ENCODE results near the gene SLC9A9.

SLC9A9 gene

DNA sequence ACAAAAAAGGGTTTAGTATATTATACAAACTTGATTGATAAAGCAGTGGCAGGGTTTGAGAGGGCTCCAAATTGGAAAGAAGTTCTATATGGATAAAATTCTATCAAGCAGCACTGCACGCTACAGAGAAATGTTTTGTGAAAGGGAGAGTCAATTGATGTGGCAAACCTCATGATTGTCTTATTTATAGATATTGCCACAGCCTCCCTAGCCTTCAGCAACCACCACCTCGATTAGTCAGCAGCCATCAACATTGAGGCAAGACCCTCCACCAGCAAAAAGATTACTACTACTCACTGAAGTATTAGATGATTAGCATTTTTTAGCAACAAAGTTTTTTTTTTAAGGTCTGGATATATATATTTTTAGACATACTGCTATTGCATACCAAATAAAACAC, 432.0 kb downstream of the SLC9A9 start:
- no peak for DNase-seq (ENCODE audit: low spot score)

GRCh38 chr3:143414571-143415253, 433.6 kb downstream of the SLC9A9 start:
- DNase-seq (ENCODE audit: low spot score), result no peak

DNA sequence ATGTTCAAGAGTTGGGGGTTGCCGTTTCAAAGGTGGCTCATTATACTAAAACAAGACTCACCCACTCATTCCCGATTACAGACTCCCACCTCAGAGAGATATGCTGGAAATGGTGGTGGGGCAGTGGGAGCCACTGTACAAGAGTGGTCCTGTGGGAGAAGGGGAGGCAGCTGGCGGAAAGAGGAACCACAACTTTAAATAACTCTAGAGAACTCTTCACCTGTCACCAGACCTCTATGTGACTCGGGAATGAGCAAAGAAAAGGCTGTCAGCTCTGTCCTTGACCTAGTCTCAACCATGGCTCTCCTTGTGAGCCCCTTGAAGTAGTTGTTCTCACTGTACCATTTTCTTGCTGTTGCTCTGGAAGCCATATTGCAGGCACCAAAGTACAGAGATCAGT, 434.9 kb downstream of the SLC9A9 start:
- no peak for DNase-seq (ENCODE audit: low spot score)

DNA sequence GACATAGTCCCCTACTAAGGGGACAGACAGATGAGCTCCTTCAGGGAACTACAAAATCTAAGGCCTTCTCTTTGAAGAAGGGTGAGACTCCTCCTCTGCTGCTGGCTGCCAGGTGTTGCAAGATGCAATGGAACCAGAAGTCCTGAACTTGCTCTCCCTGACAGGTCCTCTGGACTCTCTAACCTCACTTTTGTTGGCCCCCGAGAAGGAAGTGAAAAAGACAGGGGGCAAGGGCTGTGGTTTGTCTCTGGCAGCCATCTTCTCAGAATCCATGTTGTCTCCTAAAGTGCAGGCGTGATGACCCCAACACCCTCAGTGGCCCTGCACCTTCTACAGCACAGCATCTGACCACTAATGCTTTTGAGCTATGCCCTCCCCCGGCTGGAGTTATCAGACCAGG, 436.2 kb downstream of the SLC9A9 start:
- DNase-seq (ENCODE audit: low spot score), result no peak

DNA sequence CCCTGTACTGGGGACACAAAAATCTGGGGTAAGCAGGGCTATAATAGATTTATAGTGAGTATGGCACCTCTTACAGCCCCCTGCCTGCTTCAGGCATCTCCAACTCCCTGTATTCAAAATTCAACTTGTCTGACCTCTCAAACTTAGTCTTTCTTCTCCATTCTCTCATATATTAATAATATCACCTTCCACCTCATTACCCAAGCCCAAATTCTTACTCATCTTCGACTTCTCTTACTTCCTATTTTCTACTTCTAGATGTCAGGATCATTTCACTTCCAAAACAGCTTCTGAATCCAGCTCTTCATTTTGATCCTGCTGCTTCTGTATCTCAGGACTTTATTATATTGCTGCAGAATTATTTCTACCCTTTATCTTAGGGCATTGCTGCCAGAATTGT, 438.0 kb downstream of the SLC9A9 start:
- no peak for DNase-seq (ENCODE audit: low spot score)

- DNase-seq (ENCODE audit: low spot score), result no peak
Observed at GRCh38 chr3:143408771-143409170, 439.5 kb downstream of the SLC9A9 start.

- no peak for DNase-seq (ENCODE audit: low spot score)
Observed at GRCh38 chr3:143402602-143403001, 445.7 kb downstream of the SLC9A9 start.

DNA sequence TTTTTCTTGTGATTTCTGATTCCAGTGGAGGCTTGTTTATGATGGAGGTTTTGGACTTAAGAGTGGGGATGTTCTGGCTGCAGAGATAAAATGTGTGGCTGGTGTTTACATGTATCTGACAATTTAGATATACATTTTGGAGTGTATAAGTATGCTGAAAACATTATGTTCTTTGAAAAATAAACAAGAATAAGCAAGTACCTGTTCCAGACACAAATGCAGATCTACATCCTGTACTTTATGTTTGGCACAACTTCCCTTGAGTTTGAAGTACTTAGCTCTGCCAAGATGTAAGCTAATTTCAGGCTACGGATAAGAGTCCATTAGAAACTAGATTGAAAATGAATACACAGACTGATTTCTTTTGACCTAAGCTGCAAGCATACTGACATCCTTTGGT, 451.5 kb downstream of the SLC9A9 start:
- DNase-seq (ENCODE audit: low spot score), result no peak

DNA sequence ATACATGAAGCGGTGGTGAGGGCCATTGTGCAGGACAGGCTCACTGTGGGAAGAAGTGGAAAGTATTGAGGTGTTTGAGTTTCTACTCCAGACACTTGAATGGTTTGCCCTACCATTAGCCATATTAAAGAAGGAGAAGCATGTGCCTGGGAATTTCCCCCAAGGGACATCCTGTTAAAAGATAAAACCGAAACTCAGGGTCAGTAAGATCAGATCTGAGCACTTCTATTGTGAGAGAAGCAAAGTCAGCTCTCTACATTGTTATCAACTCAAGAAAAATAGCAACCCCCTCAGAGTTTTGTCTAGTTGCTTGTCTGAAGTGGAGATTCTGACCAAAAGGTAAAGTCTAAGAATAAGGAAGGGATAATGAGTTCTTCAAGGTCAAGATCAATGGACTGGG, 458.9 kb downstream of the SLC9A9 start:
- DNase-seq (ENCODE audit: low spot score), result no peak

- DNase-seq (ENCODE audit: low spot score), result no peak
Observed at GRCh38 chr3:143387425-143387824, 460.8 kb downstream of the SLC9A9 start.

GRCh38 chr3:143384076-143384475, 464.2 kb downstream of the SLC9A9 start:
- no peak for DNase-seq (ENCODE audit: low spot score)

DNA sequence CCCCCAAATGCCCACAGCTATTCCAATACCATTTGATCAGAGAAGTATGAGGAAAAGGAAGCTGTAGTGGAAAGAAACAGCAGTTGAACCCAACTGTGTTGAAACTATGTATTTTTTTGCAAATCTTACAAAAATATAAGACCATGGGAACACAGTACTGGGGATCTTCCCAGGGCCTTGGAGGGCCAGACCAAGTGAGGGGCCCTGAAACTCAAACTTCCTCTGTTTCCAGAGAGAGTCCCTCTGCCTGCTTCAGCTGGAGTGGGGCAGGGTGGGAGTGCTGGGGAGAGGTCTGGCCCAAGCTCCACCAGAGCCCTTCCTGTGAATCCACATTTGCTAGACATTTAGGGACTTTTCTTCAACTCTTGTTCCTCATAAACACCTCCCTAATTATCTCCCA, 464.8 kb downstream of the SLC9A9 start:
- no peak for DNase-seq (ENCODE audit: low spot score)

- DNase-seq (ENCODE audit: low spot score), result no peak
Observed at GRCh38 chr3:143382816-143383215, 465.5 kb downstream of the SLC9A9 start.

DNA sequence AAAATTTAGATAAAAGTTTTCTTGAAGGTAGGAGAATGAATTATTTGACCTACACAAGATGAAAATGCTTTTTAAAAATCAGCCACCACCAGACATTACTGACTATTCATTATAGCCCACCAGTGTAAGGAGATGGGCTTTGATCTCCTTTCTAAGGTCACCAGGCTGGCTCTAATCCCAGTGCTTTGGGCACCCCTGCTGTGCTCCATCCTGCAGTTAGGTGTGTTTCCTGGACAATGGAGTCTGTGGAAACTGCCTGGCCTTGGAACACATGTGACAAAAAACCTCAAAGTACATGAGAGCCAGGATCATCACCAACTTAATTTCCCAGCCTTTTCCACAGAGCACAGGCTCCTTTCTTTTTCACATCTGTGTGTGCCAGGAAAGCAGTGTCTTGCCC, 467.8 kb downstream of the SLC9A9 start:
- no peak for DNase-seq (ENCODE audit: low spot score)

DNA sequence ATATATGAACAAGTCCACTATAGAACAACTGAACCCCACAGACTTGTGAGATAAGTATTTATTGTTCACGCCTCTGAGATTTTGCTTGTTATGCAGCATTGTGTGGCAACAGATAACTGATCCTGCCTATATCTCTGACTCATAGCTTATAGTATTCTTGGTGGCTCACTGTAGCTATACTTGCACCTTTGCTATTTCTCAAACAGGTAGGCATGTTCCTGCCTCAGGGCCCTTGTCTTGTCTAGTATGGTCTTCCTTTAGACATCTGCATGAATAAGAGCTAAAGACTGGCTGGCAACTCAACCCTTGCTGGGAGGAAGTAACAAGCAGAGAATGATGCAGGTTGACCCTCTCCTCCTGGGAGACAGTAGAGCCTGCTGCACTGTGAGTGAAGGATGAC, 472.6 kb downstream of the SLC9A9 start:
- no peak for DNase-seq (ENCODE audit: low spot score)

DNA sequence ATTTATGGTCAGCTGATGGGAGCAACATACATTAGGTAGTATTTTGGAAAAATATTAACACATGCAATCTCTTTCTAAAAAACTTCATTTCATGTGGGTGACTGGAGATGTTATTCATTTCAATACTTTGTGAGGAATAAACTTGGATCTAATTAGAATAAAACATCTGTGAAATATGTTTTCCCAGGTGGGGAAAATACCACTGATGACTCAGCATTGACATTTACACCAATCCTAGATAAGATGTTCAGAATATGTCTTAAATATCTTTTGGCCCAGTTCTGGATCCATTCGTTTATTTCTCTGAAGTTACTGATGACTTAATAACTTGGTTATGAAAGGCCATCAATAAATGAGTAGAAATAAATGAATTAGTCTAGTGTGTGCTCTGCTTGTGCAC, 481.1 kb downstream of the SLC9A9 start:
- no peak for DNase-seq (ENCODE audit: low spot score)

DNA sequence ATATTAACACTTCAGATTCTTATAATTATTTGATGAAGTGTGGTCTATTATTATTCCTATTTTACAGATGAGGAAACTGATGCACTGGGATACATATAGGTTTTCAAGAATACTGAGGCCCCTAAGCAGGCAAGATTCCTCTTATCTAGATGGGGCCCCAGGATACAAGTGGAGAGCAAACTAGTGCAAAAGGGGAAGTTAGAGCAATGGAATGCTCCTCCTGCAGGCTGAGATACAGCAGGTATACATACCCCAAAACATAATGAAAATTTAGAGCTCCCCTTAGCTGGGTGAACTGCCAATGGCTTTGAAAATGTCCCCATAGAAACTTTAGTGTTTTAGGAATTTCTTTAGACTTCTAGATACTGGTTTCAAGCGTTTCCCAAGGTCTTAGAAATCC, 481.6 kb downstream of the SLC9A9 start:
- DNase-seq (ENCODE audit: low spot score), result no peak

GRCh38 chr3:143363949-143364348, 484.3 kb downstream of the SLC9A9 start:
- DNase-seq (ENCODE audit: low spot score), result no peak

DNA sequence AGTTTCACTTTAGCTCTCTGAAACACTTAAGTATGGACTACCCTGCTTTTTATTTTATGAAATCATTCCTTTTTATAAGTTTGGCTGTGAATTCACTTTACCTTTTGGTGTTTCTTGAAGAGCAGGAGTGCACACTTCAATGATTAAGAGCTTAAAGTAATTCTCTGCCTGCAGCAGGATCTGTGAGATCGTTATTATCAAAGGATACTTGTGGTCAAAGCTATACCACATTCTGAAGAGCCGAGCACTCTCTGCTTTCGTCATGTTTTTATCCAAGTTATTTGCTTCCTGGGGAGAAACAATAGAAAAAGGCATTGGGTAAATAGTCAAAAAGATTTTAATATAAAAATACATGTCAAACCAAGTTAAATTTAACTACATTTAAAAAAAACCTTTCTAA, 485.0 kb downstream of the SLC9A9 start:
- no peak for DNase-seq (ENCODE audit: low spot score)

GRCh38 chr3:143362115-143362991, 485.9 kb downstream of the SLC9A9 start:
- no peak for DNase-seq (ENCODE audit: low spot score)

DNA sequence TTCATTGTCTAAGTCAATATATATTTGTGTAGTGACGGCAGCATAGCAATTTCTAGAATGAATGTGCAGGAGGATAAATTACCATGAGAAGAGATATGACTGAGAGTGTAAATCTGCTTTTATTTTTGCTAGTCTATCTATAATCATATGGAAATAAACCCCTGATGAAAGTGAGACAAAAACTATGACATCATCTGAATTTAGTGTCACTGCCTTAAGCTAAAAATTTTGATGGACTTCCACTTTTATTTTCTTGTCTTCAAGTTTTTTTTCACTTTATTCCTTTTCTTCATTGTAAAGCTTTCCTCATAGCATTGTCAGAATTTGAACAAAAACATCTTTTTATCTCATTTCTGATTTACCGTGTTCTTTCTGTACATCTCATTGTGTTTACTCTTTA, 486.7 kb downstream of the SLC9A9 start:
- DNase-seq (ENCODE audit: low spot score), result no peak

DNA sequence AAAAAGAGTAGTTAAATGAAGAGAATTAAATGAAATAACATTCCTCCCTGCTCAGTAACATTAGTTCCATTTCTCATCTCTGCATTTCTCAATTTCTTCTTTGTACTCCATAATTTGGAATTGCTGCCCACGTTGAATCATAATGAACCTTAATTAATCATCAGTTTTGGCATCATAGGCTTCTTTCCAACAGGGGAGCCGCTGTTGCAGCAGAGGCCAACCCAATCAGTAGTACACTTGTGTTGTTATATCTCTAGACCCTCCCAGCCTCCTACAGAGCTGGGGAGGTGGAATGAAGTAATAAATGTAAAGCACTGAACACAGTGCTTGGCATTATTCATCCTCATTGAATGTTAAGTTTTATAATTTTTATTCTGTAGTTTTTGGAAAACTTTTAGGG, 488.0 kb downstream of the SLC9A9 start:
- no peak for DNase-seq (ENCODE audit: low spot score)

DNA sequence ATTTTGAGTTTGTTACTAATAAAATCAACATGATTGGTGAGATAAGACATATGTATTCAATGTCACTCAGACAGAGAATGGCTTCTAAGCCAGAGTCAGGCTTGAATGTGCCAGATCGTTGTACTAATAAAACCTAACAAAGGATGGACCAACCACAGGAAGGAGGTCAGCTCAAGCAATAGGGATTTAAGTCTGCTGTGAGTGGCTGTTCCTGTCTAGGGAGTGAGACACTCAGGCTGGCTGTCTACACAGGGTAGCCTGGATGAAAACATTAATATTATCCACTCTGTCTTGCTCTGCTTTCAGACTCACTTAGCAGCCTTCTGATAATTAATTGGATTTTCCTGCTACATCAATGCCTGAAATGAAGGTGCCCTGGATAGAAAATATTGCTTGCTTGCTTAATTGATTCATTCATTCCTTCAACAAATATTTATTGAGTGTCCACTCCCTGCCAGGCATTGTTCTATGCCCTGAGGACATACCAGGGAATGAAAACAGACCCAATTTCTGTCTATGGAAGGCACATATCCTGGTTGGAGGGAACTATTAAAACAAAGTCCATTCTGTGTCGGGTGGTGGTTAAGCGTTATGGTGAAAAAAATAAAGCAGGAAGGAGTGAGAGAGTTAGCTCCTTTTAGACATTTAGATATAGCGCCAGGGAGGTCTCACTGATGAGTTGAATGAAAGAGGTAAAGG, 489.3 kb downstream of the SLC9A9 start:
- DNase-seq (ENCODE audit: low spot score), result no peak

Data from cerebellar cortex (tissue), 1 donor.